NOMO-1 treated with DMSO at 0.1 percent for 48 hours (cell line): ENCODE results near the gene ZNF577.
"Not testable (repeated sequence)": the region's sequence is repeated elsewhere in the genome, so short reads cannot be mapped to it uniquely, and the experiment has no call there.

ENCODE experiments used
- DNase-seq: peaks from one replicate; lab custom pipeline; 2025; ENCODE audit not compliant: unreplicated experiment; lab: John Stamatoyannopoulos, UW

ZNF577 gene

GRCh38 chr19:51887522-51888498 is at the start of gene ZNF577:
Gene ZNF577, minus strand, starts transcription at chr19:51887951. Its CDS starts 7,569 bp downstream, at chr19:51880382.
- no peak for DNase-seq

GRCh38 chr19:51931921-51932320 is 44.2 kb upstream of the ZNF577 start:
- no peak for DNase-seq

DNA sequence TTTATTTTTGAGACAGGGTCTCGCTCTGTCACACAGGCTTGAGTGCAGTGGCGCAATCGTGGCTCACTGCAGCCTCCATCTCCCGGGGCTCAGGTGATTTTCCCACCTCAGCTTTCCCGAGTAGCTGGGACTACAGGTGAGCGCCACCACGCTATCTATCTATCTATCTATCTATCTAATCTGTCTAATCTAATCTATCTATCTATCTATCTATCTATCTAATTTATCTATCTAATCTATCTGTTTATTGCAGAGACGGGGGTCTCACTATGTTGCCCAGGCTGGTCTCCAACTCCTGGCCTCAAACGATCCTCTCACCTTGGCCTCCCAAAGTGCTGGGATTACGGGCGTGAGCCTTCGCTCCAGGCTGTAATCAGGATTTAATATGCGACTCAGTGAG is 40.1 kb upstream of the ZNF577 start:
- DNase-seq, result no peak

DNA sequence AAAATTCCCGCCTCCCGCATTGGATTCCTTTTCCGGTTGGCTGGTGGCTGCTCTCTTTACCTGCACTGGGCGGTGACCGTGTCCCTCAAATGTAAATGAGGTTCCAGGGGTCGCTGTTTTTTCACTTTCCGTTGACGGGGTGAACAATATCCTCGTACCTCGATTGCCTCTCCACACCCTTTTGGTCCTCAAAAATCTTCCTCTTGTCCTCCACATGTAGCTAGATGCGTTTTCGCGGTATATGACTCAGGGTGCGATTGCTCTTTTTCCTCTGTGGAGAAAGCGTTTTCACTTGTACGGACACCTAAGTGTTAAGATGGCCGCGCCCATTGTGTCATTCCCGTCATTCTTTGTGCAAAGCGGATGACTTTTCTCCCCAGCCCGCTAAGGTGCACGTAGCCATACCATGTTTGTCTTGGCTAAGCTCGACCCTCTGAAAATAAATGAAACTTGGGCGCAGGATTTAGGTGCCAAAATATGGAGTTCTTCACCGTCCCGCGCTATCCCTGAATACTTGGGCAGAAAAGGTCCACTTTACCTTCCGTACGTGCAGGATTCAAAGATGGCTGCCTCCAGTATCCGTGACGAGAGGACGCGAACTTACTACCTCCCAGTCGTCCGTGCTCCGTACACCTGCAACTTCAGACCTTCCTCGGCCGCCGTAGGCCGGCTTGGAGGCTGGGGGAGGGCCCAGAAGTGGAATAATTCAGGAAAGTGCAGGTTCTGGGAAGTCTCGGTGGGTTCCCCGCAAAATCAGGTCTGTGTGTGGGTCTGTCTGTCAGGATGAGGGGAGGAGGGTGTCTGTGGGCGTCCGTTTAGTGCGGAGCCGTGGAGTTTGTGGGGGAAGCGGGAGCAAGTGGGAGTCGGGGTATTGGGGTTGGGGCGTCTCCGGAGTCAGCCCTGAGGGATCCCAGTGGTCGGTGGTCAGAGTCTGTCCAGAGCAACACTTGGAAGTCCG is 39.3 kb upstream of the ZNF577 start, which contains the start of gene ZNF613:
ZNF613 (plus strand) TSS at position 689 of the 958 bp plus-strand sequence. CDS start 8,749 bp downstream, outside the sequence.
- DNase-seq, result peak; percentile 93

GRCh38 chr19:51926426-51926783 is 38.7 kb upstream of the ZNF577 start:
- no peak for DNase-seq

- DNase-seq, result no peak
Observed at GRCh38 chr19:51921949-51922348, 34.2 kb upstream of the ZNF577 start.

- no peak for DNase-seq
Observed at GRCh38 chr19:51919606-51920005, 31.9 kb upstream of the ZNF577 start.

DNA sequence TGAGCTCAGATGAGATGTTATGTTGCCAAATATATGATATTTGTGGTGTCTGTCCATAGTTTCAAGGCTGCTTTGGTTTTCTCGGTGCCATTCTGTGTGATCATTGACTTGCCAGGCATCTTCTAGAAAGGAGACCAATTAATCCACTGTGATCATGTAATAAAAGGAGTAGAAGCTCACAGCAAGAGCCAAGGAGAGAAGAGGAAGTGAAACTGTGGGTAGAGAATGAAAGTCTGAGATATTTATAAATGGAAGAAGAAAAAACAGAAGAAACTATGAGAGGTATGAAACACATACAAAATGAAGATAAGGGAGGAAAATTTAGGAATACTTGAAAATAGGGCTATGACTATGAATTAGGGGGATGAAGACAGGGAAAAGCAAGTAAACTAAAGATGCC is 28.4 kb upstream of the ZNF577 start:
- peak; percentile 27 for DNase-seq

GRCh38 chr19:51915324-51915867 is 27.6 kb upstream of the ZNF577 start:
- no peak for DNase-seq

DNA sequence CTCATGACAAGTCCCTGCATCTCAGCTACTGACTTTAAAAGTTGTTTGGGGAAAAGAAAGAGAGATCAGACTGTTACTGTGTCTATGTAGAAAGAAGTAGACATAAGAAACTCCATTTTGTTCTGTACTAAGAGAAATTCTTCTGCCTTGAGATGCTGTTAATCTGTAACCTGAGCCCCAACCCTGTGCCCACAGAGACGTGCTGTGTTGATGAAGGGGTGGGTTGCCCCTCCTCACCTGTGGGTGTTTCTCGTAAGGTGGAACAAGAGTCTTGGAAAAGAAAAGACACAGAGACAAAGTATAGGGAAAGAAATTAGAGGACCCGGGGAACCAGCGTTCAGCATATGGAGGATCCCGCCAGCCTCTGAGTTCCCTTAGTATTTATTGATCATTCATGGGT is 20.2 kb upstream of the ZNF577 start:
- DNase-seq, result not testable (repeated sequence)

DNA sequence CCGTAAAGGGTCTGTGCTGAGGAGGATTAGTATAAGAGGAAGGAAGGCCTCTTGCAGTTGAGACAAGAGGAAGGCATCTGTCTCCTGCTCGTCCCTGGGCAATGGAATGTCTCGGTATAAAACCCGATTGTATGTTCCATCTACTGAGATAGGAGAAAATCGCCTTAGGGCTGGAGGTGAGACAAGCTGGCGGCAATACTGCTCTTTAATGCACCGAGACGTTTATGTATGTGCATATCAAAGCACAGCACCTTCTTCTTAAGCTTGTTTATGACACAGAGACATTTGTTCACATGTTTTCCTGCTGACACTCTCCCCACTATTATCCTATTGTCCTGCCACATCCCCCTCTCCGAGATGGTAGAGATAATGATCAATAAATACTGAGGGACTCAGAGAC is 18.4 kb upstream of the ZNF577 start:
- not testable (repeated sequence) for DNase-seq

- not testable (repeated sequence) for DNase-seq
Observed at GRCh38 chr19:51905639-51906038, 17.9 kb upstream of the ZNF577 start.

DNA sequence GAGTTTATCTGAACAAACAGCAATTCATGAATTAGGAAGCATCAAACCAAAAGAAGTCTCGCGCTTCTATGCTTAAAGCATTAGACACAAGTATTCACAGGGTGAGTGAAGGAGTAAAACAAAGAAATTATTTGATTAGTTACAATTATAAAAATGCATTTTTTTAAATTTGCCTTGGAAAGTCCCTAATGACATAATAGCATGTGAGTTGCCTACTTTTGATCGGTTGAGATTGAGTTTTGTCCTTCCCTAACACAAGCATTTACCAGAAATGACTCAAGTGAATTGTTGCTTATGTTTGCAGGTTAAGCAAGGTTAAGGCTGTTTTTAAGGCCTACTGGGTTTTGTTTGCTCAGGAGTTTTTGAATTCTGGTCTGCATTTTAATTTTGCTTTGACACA is 17.5 kb upstream of the ZNF577 start:
- no peak for DNase-seq

DNA sequence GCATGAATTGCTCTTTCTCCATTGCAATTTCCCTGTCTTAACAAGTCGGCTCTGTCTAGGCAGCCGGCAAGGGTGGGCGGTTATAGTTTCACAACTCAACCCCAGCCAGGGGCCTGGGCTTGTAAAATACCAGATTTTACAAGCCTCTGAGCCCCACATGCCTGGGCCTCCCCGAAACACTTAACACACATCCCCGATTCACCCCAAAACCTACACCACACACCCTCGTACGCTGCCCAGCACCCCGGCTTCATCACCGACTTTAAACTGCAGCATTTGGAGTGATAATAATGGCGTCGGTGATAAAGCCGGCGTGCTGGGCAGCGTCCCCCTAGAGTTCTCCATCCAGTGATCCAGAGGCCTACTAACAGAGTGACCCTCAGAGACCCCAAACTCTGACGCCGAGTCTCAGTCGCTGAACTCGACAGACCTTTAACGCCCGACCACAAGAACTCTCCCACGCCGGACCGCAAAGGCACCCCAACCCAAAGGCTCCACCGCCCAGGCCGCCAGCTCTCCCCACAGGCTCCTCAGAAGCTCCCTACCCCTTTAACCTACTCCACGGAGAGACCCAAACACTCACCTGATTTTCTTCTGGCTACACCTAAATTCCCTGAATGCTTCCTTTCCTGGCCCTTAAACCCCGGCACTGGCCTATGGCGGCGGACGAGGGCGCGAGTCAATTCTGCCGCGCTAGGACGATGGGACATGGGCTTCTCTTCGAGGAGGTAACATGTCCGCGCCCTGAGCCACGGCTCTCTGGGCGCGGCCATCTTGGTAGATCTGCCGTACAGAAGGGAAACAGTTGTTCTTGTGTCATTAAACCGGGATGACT is 16.8 kb upstream of the ZNF577 start, which contains the start of gene ZNF649:
ZNF649 (minus strand) TSS at position 687 of the 835 bp plus-strand sequence. CDS start 4,910 bp downstream, outside the sequence.
- DNase-seq, result peak; percentile 71

DNA sequence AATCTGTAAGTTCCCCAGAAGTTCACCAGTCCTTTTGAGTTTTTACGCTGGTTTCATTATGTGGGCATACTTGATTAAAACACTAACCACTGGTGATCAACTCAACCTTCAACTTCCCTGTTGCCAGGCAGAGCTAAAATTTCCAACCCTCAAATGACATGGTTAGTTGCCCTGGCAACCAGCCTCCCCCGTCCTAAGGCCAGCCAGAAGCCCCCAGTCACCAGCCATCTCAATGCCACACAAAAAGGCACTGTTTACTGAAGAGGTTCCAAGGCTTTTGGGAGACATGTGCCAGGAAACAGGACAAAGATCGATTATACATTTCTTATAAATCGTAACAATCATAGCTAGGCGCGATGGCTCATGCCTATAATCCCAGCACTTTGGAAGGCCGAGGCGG is 15.4 kb upstream of the ZNF577 start:
- no peak for DNase-seq

DNA sequence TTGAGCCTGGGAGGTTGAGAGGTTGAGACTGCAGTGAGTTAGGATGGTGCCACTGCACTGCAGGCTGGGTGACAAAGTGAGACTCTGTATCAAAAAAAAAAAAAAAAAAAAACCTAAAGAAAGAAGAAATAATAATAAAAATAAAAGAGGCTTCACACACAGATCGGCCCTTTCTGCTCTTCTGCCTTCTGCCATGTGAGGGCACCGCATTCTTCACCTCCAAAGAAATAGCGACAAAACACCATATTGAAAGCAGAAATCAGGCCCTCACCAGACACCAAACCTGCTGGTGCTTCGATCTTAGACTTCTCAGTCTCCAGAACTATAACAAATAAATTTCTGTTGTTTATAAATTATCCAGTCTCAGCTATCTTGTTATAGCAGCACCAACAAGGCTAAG is 14.1 kb upstream of the ZNF577 start:
- DNase-seq, result no peak

- no peak for DNase-seq
Observed at GRCh38 chr19:51891193-51891747, 3.5 kb upstream of the ZNF577 start.

- no peak for DNase-seq
Observed at GRCh38 chr19:51889934-51890333, 2.2 kb upstream of the ZNF577 start.

- DNase-seq, result no peak
Observed at GRCh38 chr19:51884713-51885112, 3.0 kb downstream of the ZNF577 start.

- DNase-seq, result no peak
Observed at GRCh38 chr19:51882518-51882917, 5.2 kb downstream of the ZNF577 start.
